HepG2 (cell line): ENCODE results near the gene STIP1. TPM values are rescaled to one million over a fixed set of nuclear protein-coding genes. Genes with fewer than 3 reads are reported as not detected.

Experiments used
- ASH2L ChIP-seq: fragments of 300-600, 200-600 bp; sonication (generic); IDR thresholded peaks from 2 replicates; pipeline ENCODE4 v1.7.0; 2017; ENCODE audit warnings: low read depth, mild to moderate bottlenecking, moderate library complexity, mixed read lengths, low read length; ENCODE audit not compliant: insufficient read length
- CBFB ChIP-seq: sonication (generic); formaldehyde crosslinking; IDR thresholded peaks from 2 replicates; pipeline ENCODE4 v1.4.0; 2020; ENCODE audit warnings: missing genetic modification reagents
- CENPX ChIP-seq: sonication (generic); formaldehyde crosslinking; IDR thresholded peaks from 2 replicates; pipeline ENCODE4 v1.9.0; 2021; ENCODE audit warnings: mild to moderate bottlenecking, missing genetic modification reagents, moderate library complexity
- CREB3 ChIP-seq: sonication (generic); formaldehyde crosslinking; IDR thresholded peaks from 2 replicates; pipeline ENCODE4 v1.5.0; 2020; ENCODE audit warnings: missing genetic modification reagents
- ESRRA ChIP-seq: sonication (generic); formaldehyde crosslinking; IDR thresholded peaks from 2 replicates; pipeline ENCODE4 v1.5.1; 2020; ENCODE audit warnings: mild to moderate bottlenecking, low read depth, missing genetic modification reagents
- FOXJ3 ChIP-seq: sonication (generic); formaldehyde crosslinking; IDR thresholded peaks from 2 replicates; pipeline ENCODE4 v1.4.0; 2020; ENCODE audit warnings: missing genetic modification reagents, mild to moderate bottlenecking, borderline replicate concordance
- FOXP4 ChIP-seq: sonication (generic); formaldehyde crosslinking; IDR thresholded peaks from 2 replicates; pipeline ENCODE4 v1.4.0; 2020; ENCODE audit warnings: missing genetic modification reagents
- GFI1 ChIP-seq: sonication (generic); formaldehyde crosslinking; IDR thresholded peaks from 2 replicates; pipeline ENCODE4 v1.5.0; 2020; ENCODE audit warnings: missing genetic modification reagents, mild to moderate bottlenecking, borderline replicate concordance
- GTF3A ChIP-seq: sonication (generic); formaldehyde crosslinking; conservative IDR thresholded peaks from 2 replicates; pipeline ENCODE4 v1.4.0; 2020; ENCODE audit warnings: mild to moderate bottlenecking, missing genetic modification reagents
- HNRNPLL ChIP-seq: fragments of 200-400 bp; formaldehyde crosslinking; IDR thresholded peaks from 2 replicates; pipeline ENCODE4 v1.6.1; 2017; ENCODE audit warnings: mild to moderate bottlenecking, low read depth, low read length; ENCODE audit not compliant: poor library complexity, severe bottlenecking
- HOXA9 ChIP-seq: sonication (generic); formaldehyde crosslinking; IDR thresholded peaks from 2 replicates; pipeline ENCODE4 v1.8.1; 2022; ENCODE audit warnings: missing genetic modification reagents, mild to moderate bottlenecking, moderate library complexity, borderline replicate concordance
- IRF2 ChIP-seq: IDR thresholded peaks from 2 replicates; pipeline ENCODE4 v1.6.1; 2018; ENCODE audit warnings: missing genetic modification reagents, missing compliant biosample characterization
- MBD4 ChIP-seq: IDR thresholded peaks from 2 replicates; pipeline ENCODE4 v1.6.1; 2012; ENCODE audit warnings: low read length, inconsistent platforms, borderline replicate concordance
- NRL ChIP-seq: sonication (generic); formaldehyde crosslinking; IDR thresholded peaks from 2 replicates; pipeline ENCODE4 v1.5.0; 2020; ENCODE audit warnings: missing genetic modification reagents, mild to moderate bottlenecking, moderate library complexity, borderline replicate concordance
- RXRB ChIP-seq: IDR thresholded peaks from 2 replicates; pipeline ENCODE4 v1.6.1; 2016; ENCODE audit warnings: borderline replicate concordance, missing genetic modification reagents, missing compliant biosample characterization
- TBX2 ChIP-seq: sonication (generic); formaldehyde crosslinking; IDR thresholded peaks from 2 replicates; pipeline ENCODE4 v1.5.0; 2020; ENCODE audit warnings: missing genetic modification reagents, mild to moderate bottlenecking, borderline replicate concordance
- ZNF234 ChIP-seq: sonication (generic); formaldehyde crosslinking; conservative IDR thresholded peaks from 2 replicates; pipeline ENCODE4 v1.5.1; 2020; ENCODE audit warnings: mild to moderate bottlenecking, missing genetic modification reagents
- ZNF280B ChIP-seq: sonication (generic); formaldehyde crosslinking; IDR thresholded peaks from 2 replicates; pipeline ENCODE4 v1.5.0; 2020; ENCODE audit warnings: missing genetic modification reagents, mild to moderate bottlenecking, borderline replicate concordance
- ZNF30 ChIP-seq: sonication (generic); formaldehyde crosslinking; IDR thresholded peaks from 2 replicates; pipeline ENCODE4 v1.5.0; 2020; ENCODE audit warnings: mild to moderate bottlenecking, missing genetic modification reagents
- ZNF589 ChIP-seq: sonication (generic); formaldehyde crosslinking; conservative IDR thresholded peaks from 2 replicates; pipeline ENCODE4 v1.8.0; 2022; ENCODE audit warnings: mild to moderate bottlenecking, moderate library complexity, missing genetic modification reagents
- ZNF644 ChIP-seq: IDR thresholded peaks from 2 replicates; pipeline ENCODE4 v1.6.1; 2016; ENCODE audit warnings: low read depth
- ZNF772 ChIP-seq: sonication (generic); formaldehyde crosslinking; IDR thresholded peaks from 2 replicates; pipeline ENCODE4 v1.5.0; 2020; ENCODE audit warnings: mild to moderate bottlenecking, missing genetic modification reagents
- ZNF781 ChIP-seq: sonication (generic); formaldehyde crosslinking; IDR thresholded peaks from 2 replicates; pipeline ENCODE4 v1.5.1; 2020; ENCODE audit warnings: borderline replicate concordance, mild to moderate bottlenecking, missing genetic modification reagents; ENCODE audit errors: not compliant biosample characterization
- ZNF850 ChIP-seq: sonication (generic); formaldehyde crosslinking; conservative IDR thresholded peaks from 2 replicates; pipeline ENCODE4 v1.9.0; 2021; ENCODE audit warnings: mild to moderate bottlenecking, missing genetic modification reagents
- ZSCAN22 ChIP-seq: sonication (generic); formaldehyde crosslinking; IDR thresholded peaks from 2 replicates; pipeline ENCODE4 v1.4.0; 2020; ENCODE audit warnings: mild to moderate bottlenecking, missing genetic modification reagents
- ZSCAN31 ChIP-seq: sonication (generic); formaldehyde crosslinking; IDR thresholded peaks from 2 replicates; pipeline ENCODE4 v1.5.0; 2020; ENCODE audit warnings: low read depth, mild to moderate bottlenecking, missing genetic modification reagents
- ZZZ3 ChIP-seq: sonication (generic); formaldehyde crosslinking; IDR thresholded peaks from 2 replicates; pipeline ENCODE4 v1.4.0; 2020; ENCODE audit warnings: missing genetic modification reagents, mild to moderate bottlenecking, borderline replicate concordance
- polyA plus RNA-seq, 8 experiments: library from polyadenylated mRNA; depleted of rRNA in 3 of 8; stranded (reverse) in 7 of 8; unstranded in 1 of 8; fragments of >200 nt; fragmentation: Illumina TruSeq in 4 of 8; extraction: Trizol in 4 of 8; gene quantifications; 2 replicates each; pipeline versions ENCODE4 v1.2.1 to v1.2.3, GENCODE V29; 2011 to 2016; ENCODE audit warnings: low read depth in 4 of 8, missing spikeins in 1 of 8, mixed read lengths in 1 of 8; ENCODE audit not compliant: insufficient read depth in 1 of 8
- total RNA-seq, 5 experiments: library from RNA; depleted of rRNA; stranded (reverse); fragments of >200 nt; fragmentation: Illumina TruSeq; extraction: Trizol; gene quantifications; 2 replicates each; pipeline ENCODE4 v1.2.3, GENCODE V29; 2016; ENCODE audit warnings: low read depth in 1 of 5

STIP1 gene
- total and polyA plus RNA-seq, 2 of the 13 experiments (the other 11 are each of a cell fraction or from before 2014, with no cell fraction given): 81.1 to 217 TPM

GRCh38 chr11:64233913-64234586 is 48.1 kb downstream of the STIP1 start, which contains the start of gene VEGFB (continued):
- no peak for TF ChIP-seq ZNF30 (CRISPR knock-in tag)
- no peak for TF ChIP-seq FOXP4 (CRISPR knock-in tag)
- TF ChIP-seq ZNF644 (CRISPR knock-in tag): no peak
- no peak for TF ChIP-seq RXRB (CRISPR knock-in tag)
- no peak for TF ChIP-seq ZSCAN22 (CRISPR knock-in tag)
- no peak for TF ChIP-seq ZNF280B (CRISPR knock-in tag)
- TF ChIP-seq CBFB (CRISPR knock-in tag): no peak
- no peak for TF ChIP-seq CREB3 (CRISPR knock-in tag)
- TF ChIP-seq HNRNPLL: peak; percentile 19
- no peak for TF ChIP-seq MBD4
- no peak for TF ChIP-seq ZNF234 (CRISPR knock-in tag)
- TF ChIP-seq NRL (CRISPR knock-in tag): no peak
- 0 out of 2 replicates have a peak, but pooled peaks have one; percentile 33 for TF ChIP-seq ZNF589
- TF ChIP-seq ASH2L: no peak
- TF ChIP-seq CENPX: no peak
- no peak for TF ChIP-seq ZZZ3 (CRISPR knock-in tag)
- no peak for TF ChIP-seq ZNF772 (CRISPR knock-in tag)
- no peak for TF ChIP-seq HOXA9
- TF ChIP-seq ZNF850 (CRISPR knock-in tag): no peak
- no peak for TF ChIP-seq IRF2 (CRISPR knock-in tag)
- TF ChIP-seq GTF3A (CRISPR knock-in tag): no peak
- no peak for TF ChIP-seq ESRRA
- TF ChIP-seq ZSCAN31 (CRISPR knock-in tag): no peak
- TF ChIP-seq TBX2 (CRISPR knock-in tag): no peak
- no peak for TF ChIP-seq GFI1
- TF ChIP-seq FOXJ3 (CRISPR knock-in tag): no peak
- no peak for TF ChIP-seq ZNF781
